ENCODE measurements around the gene MYF6.

The MYF6 gene

DNA sequence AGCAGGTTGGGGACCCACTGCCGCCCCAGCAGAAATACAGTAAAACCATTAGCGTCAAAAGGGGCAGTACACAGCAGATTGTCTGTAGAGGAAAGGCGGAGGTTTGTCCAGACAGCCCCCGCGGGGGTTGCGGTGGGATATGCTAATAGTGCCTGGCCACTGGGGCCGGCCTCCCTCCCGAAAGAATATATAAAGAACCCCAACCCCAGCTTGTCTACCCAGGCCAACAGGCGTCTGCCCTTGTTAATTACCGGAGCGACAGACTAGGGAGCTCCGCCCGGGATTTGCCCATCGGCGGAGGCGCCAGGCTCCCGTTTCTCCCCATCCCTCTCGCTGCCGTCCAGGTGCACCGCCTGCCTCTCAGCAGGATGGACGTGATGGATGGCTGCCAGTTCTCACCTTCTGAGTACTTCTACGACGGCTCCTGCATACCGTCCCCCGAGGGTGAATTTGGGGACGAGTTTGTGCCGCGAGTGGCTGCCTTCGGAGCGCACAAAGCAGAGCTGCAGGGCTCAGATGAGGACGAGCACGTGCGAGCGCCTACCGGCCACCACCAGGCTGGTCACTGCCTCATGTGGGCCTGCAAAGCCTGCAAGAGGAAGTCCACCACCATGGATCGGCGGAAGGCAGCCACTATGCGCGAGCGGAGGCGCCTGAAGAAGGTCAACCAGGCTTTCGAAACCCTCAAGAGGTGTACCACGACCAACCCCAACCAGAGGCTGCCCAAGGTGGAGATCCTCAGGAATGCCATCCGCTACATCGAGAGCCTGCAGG, 9.4 kb downstream of the MYF6 start, which contains the start of gene MYF5:
Gene MYF5 (plus strand): TSS at position 217 of the 774 bp plus-strand sequence. CDS start 152 bp downstream, at position 369.
- H3K27me3 ChIP-seq (replicated peaks; ENCODE audit: control insufficient read depth, insufficient read depth, low read length) = peaks cover 40% of the 10 kb centered on the region
- no peak within 1 kb of the TSS for H3K9ac ChIP-seq (ENCODE audit: low read length)
- no peaks in the 10 kb centered on the region for H3K9me3 ChIP-seq (ENCODE audit: control insufficient read depth, low read length)
- H3K36me3 ChIP-seq (ENCODE audit: control insufficient read depth, insufficient read depth, low read length, severe bottlenecking) = no peaks in the 10 kb centered on the region
- DNase-seq (ENCODE audit: low read depth) = no peak
- peaks cover 3% of the 10 kb centered on the region for H3K4me1 ChIP-seq (ENCODE audit: control insufficient read depth, insufficient read depth, low read length)
- no peak within 1 kb of the TSS for H3K4me3 ChIP-seq (ENCODE audit: low read length)

DNA sequence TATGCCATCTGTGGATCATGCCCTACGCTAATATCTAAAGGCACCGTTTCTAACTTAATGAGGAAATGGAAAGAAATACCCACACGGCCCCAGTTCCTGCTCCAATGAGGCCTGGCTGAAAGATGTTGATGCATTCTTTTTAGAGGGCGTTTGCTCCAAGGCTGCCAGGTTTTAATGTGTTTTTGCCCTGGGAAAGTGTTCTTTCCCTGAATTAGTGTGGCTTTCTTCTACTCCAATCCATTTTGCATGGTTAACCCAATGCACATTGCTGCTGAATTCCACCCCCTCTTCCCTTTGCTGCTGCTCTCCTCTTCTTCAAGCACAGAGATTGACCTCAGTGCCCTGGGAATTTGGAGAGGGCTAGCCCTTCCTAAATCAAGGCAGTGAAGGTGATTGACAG, 10.4 kb downstream of the MYF6 start:
- no peak overlapping the region for H3K9ac ChIP-seq (ENCODE audit: low read length)
- DNase-seq (ENCODE audit: low read depth) = no peak
- H3K36me3 ChIP-seq (ENCODE audit: control insufficient read depth, insufficient read depth, low read length, severe bottlenecking) = no peaks in the 10 kb centered on the region
- H3K9me3 ChIP-seq (ENCODE audit: control insufficient read depth, low read length) = no peaks in the 10 kb centered on the region
- no peak overlapping the region for H3K4me3 ChIP-seq (ENCODE audit: low read length)
- peaks cover 40% of the 10 kb centered on the region for H3K27me3 ChIP-seq (replicated peaks; ENCODE audit: control insufficient read depth, insufficient read depth, low read length)
- peaks cover 3% of the 10 kb centered on the region for H3K4me1 ChIP-seq (ENCODE audit: control insufficient read depth, insufficient read depth, low read length)

DNA sequence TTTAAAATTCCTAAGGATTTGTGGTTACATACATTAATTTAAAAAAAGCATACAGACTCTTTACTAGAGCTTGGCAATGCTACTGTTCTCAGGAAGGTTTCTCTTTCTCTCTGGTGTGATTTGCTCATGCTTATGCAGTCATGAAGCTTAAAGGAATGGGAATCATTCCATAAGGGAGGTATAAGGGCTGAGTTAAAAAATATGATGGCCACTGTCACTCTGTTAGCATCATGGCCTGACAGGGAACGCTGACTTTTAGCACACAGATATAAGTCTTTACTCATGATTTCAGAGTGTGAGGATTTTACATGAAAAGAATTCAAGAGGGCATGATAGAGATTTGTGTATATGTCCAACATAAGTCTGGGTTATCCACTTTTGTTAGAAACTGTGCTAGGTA, 13.1 kb downstream of the MYF6 start:
- Histone ChIP-seq H3K9me3 (ENCODE audit: control insufficient read depth, low read length) (no peaks in the 10 kb centered on the region), H3K9ac (ENCODE audit: low read length) (no peak overlapping the region), H3K4me1 (ENCODE audit: control insufficient read depth, insufficient read depth, low read length) (no peaks in the 10 kb centered on the region), H3K36me3 (ENCODE audit: control insufficient read depth, insufficient read depth, low read length, severe bottlenecking) (no peaks in the 10 kb centered on the region), H3K27me3 (replicated peaks; ENCODE audit: control insufficient read depth, insufficient read depth, low read length) (peaks cover 26% of the 10 kb centered on the region), H3K4me3 (ENCODE audit: low read length) (no peak overlapping the region)
- no peak for DNase-seq (ENCODE audit: low read depth)

DNA sequence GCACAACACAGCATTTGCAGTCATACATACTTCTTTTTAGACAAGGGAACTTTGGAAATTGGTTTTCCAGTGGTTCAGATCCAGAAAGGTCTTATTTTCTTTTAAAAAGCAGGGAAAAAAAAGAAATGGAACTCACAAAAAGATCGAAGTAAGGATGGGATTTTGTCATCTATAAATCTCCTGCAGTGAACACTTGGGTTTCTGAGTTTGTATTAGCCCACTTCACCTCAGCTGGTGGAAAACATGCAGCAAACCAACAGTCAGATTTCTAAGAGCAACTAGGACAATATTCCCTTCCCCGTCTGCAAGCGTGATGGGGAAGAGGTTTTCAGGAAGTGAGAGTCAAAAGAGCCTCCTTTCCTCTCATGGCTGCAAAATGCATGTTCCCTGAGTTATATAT, 13.9 kb downstream of the MYF6 start:
- no peak overlapping the region for H3K4me3 ChIP-seq (ENCODE audit: low read length)
- peaks cover 18% of the 10 kb centered on the region for H3K27me3 ChIP-seq (replicated peaks; ENCODE audit: control insufficient read depth, insufficient read depth, low read length)
- no peaks in the 10 kb centered on the region for H3K9me3 ChIP-seq (ENCODE audit: control insufficient read depth, low read length)
- H3K36me3 ChIP-seq (ENCODE audit: control insufficient read depth, insufficient read depth, low read length, severe bottlenecking) = no peaks in the 10 kb centered on the region
- no peaks in the 10 kb centered on the region for H3K4me1 ChIP-seq (ENCODE audit: control insufficient read depth, insufficient read depth, low read length)
- no peak overlapping the region for H3K9ac ChIP-seq (ENCODE audit: low read length)
- no peak for DNase-seq (ENCODE audit: low read depth)

DNA sequence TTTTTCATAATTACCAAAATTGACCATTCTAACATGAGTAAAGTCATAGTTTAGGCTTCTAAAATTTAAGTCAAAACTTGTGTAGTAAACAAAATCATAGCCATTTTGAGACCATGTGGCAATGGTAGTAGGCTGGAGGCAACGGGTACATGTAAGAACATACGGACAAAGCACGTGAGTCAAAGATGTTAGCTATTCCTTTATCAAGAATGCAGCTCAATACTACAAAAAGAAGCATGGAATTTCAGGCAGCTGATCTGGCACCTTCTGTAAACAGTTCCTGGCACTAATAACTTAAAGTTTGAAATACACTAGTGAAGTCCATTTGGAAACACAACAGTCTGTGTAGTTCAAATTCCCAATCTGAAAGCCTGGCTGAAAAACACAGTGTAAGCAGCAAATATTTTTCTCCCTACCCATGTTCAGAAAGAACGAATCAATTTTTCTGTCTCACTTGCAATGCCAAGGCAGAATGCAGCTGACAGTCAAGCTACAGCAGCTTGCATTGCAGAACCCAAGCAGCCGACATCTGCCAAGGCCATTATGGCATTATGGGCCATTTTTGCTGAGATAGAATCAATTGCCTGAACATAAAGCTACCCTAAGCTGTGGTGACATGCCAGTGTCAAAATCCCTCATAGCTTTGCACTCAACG, 38.5 kb downstream of the MYF6 start:
- Histone ChIP-seq H3K27me3 (replicated peaks; ENCODE audit: control insufficient read depth, insufficient read depth, low read length) (no peaks in the 10 kb centered on the region), H3K9ac (ENCODE audit: low read length) (no peak overlapping the region), H3K4me3 (ENCODE audit: low read length) (no peak overlapping the region), H3K36me3 (ENCODE audit: control insufficient read depth, insufficient read depth, low read length, severe bottlenecking) (no peaks in the 10 kb centered on the region), H3K9me3 (ENCODE audit: control insufficient read depth, low read length) (no peaks in the 10 kb centered on the region), H3K4me1 (ENCODE audit: control insufficient read depth, insufficient read depth, low read length) (no peaks in the 10 kb centered on the region)
- peak; percentile 14 for DNase-seq (ENCODE audit: low read depth)

DNA sequence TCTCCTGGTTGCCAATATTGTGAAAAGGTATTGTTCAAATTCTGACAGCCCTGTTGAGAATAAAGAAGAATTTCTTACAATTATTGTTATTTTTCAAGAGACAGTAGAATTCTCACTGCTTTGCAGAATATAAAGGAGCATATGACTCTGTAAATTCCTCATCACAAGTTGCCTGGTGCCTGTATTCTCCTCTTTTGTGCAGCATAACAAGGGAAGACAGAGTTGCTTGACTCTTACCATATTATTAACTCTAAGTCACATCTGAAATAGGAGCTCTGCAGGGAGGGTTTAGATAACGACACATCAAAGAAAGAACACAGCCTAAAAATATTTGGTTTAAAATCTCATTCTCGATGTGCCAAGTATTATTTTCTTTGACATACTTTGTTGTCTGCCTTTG, 40.4 kb downstream of the MYF6 start:
- Histone ChIP-seq H3K4me1 (ENCODE audit: control insufficient read depth, insufficient read depth, low read length) (no peaks in the 10 kb centered on the region), H3K36me3 (ENCODE audit: control insufficient read depth, insufficient read depth, low read length, severe bottlenecking) (no peaks in the 10 kb centered on the region), H3K9ac (ENCODE audit: low read length) (no peak overlapping the region), H3K9me3 (ENCODE audit: control insufficient read depth, low read length) (no peaks in the 10 kb centered on the region), H3K27me3 (replicated peaks; ENCODE audit: control insufficient read depth, insufficient read depth, low read length) (no peaks in the 10 kb centered on the region), H3K4me3 (ENCODE audit: low read length) (no peak overlapping the region)
- no peak for DNase-seq (ENCODE audit: low read depth)

DNA sequence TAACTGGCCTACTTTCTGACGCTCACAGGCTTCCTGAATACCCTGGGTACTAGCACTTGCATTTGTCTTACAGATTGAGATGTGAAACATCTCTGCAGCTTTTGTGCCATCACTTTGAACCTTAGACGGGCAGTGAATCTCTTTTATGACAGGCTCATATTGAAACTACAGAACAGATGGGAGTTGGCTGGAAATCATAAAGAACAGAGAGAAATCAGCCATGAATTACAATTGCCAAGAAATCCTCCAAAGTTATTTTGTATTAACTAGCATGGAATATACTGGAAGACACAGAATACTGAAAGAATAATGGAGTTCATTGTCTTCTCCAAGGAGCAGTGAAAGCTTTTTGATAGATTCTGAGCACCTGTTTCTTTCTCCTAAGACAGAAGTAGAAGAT, 42.0 kb downstream of the MYF6 start:
- no peak overlapping the region for H3K4me3 ChIP-seq (ENCODE audit: low read length)
- H3K27me3 ChIP-seq (replicated peaks; ENCODE audit: control insufficient read depth, insufficient read depth, low read length) = no peaks in the 10 kb centered on the region
- H3K4me1 ChIP-seq (ENCODE audit: control insufficient read depth, insufficient read depth, low read length) = no peaks in the 10 kb centered on the region
- no peaks in the 10 kb centered on the region for H3K36me3 ChIP-seq (ENCODE audit: control insufficient read depth, insufficient read depth, low read length, severe bottlenecking)
- H3K9ac ChIP-seq (ENCODE audit: low read length) = no peak overlapping the region
- H3K9me3 ChIP-seq (ENCODE audit: control insufficient read depth, low read length) = no peaks in the 10 kb centered on the region
- DNase-seq (ENCODE audit: low read depth) = no peak

DNA sequence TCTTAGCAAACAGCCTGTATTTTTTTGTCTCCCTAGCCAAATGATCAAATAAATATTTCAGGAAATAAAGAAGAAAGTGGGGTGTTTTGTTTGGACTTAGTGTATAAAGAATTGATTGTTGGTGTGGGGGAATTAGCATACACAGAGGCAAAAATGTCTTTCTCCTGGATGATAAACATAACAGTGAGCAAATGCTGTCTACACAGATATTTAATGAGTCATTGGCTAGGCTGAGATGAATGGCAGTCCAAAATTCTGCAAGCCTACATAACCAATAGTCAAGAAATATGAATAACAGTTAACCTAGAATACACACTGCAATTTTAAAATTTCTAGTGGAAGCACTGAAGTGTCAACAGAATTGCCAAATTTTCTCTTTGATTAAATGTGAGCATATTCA, 45.0 kb downstream of the MYF6 start:
- Histone ChIP-seq H3K4me1 (ENCODE audit: control insufficient read depth, insufficient read depth, low read length) (peaks cover 9% of the 10 kb centered on the region), H3K9me3 (ENCODE audit: control insufficient read depth, low read length) (no peaks in the 10 kb centered on the region), H3K4me3 (ENCODE audit: low read length) (no peak overlapping the region), H3K36me3 (ENCODE audit: control insufficient read depth, insufficient read depth, low read length, severe bottlenecking) (no peaks in the 10 kb centered on the region), H3K9ac (ENCODE audit: low read length) (no peak overlapping the region), H3K27me3 (replicated peaks; ENCODE audit: control insufficient read depth, insufficient read depth, low read length) (no peaks in the 10 kb centered on the region)
- peak; percentile 27 for DNase-seq (ENCODE audit: low read depth)

DNA sequence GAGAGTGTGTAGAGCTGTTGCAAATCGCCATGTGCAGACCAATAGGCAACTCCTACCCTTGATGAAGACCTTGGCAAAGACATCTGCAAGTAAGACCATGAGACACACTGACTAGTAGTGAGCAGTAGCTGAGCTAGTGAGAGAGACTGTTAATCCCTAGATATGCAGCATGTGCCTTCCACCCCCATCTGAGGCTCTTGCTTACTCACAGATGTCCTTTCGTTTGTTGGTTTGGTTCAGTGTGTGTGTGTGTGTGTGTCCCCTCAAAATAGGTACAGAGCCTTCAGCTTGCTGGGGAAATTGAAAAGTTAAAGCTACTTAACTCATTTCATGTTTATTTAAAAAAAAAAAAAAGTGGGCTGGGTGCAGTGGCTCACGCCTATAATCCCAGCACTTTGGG, 46.8 kb downstream of the MYF6 start:
- H3K9me3 ChIP-seq (ENCODE audit: control insufficient read depth, low read length) = no peaks in the 10 kb centered on the region
- no peak overlapping the region for H3K9ac ChIP-seq (ENCODE audit: low read length)
- H3K4me1 ChIP-seq (ENCODE audit: control insufficient read depth, insufficient read depth, low read length) = peaks cover 16% of the 10 kb centered on the region
- no peak for DNase-seq (ENCODE audit: low read depth)
- H3K27me3 ChIP-seq (replicated peaks; ENCODE audit: control insufficient read depth, insufficient read depth, low read length) = no peaks in the 10 kb centered on the region
- no peaks in the 10 kb centered on the region for H3K36me3 ChIP-seq (ENCODE audit: control insufficient read depth, insufficient read depth, low read length, severe bottlenecking)
- H3K4me3 ChIP-seq (ENCODE audit: low read length) = no peak overlapping the region

DNA sequence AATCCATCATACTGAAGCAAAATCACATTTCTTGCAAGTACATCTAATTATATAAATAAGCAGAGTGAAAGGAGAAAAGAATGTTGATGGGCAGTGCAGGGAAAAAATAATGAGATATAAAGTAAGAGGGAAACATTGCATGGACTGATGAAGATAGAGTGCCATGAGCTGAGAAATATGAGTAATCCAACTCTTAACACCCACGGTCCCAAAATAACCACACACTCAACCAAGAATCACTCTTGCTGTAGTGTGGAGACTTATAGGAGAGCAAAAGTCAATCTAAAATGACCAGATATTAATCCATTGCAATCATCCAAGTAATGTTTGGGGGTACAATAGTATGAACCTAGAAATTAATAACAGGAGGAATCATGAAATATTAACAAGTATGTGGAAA, 49.4 kb downstream of the MYF6 start:
- Histone ChIP-seq H3K27me3 (replicated peaks; ENCODE audit: control insufficient read depth, insufficient read depth, low read length) (no peaks in the 10 kb centered on the region), H3K9me3 (ENCODE audit: control insufficient read depth, low read length) (no peaks in the 10 kb centered on the region), H3K36me3 (ENCODE audit: control insufficient read depth, insufficient read depth, low read length, severe bottlenecking) (no peaks in the 10 kb centered on the region), H3K4me3 (ENCODE audit: low read length) (no peak overlapping the region), H3K4me1 (ENCODE audit: control insufficient read depth, insufficient read depth, low read length) (peaks cover 16% of the 10 kb centered on the region), H3K9ac (ENCODE audit: low read length) (no peak overlapping the region)
- DNase-seq (ENCODE audit: low read depth) = peak; percentile 15
